IPS DF 6.9 (cell line): ENCODE measurements around the gene EBP.
"Not testable (repeated sequence)": the region's sequence is repeated elsewhere in the genome, so short reads cannot be mapped to it uniquely, and the experiment has no call there.

Experiments used
- DNase-seq: peaks from one replicate; pipeline ENCODE4 v3.0.0-alpha.2; 2013; ENCODE audit warnings: low read depth, low spot score
- H3K27ac ChIP-seq: one replicate; pipeline ENCODE4 v1.5.1; 2013; ENCODE audit warnings: low read length, control low read depth
- H3K27me3 ChIP-seq: 2 replicates; pipeline ENCODE4 v1.6.1; 2013; ENCODE audit warnings: mild to moderate bottlenecking, low read length; ENCODE audit not compliant: control insufficient read depth, insufficient read depth
- H3K36me3 ChIP-seq: 2 replicates; pipeline ENCODE4 v1.6.1; 2013; ENCODE audit warnings: low read length; ENCODE audit not compliant: control insufficient read depth, insufficient read depth
- H3K4me1 ChIP-seq: 2 replicates; pipeline ENCODE4 v1.6.1; 2013; ENCODE audit warnings: low read length; ENCODE audit not compliant: control insufficient read depth, insufficient read depth
- H3K4me3 ChIP-seq: 2 replicates; pipeline ENCODE4 v1.5.1; 2013; ENCODE audit warnings: mild to moderate bottlenecking, low read length
- H3K9me3 ChIP-seq: 2 replicates; pipeline ENCODE4 v1.6.1; 2013; ENCODE audit warnings: low read length, inconsistent platforms; ENCODE audit not compliant: control insufficient read depth, insufficient read depth
- WGBS: extraction: QIAGEN DNeasy Blood & Tissue Kit; methylation state at CpG from one replicate; pipeline ENCODE4 v1.1.7; 2013; ENCODE audit warnings: mixed read lengths, missing lambda C conversion rate; ENCODE audit not compliant: insufficient read length, insufficient coverage; 5-methylcytosine and 5-hydroxymethylcytosine counted together

EBP gene

GRCh38 chrX:48520455-48520854 is 1.2 kb upstream of the EBP start:
- H3K27ac ChIP-seq = no peak overlapping the region
- H3K27me3 ChIP-seq = no peaks in the 10 kb centered on the region
- no CpG with 5 or more reads among the region's 2 CpGs for WGBS
- no peak for DNase-seq
- no peak overlapping the region for H3K4me3 ChIP-seq
- H3K9me3 ChIP-seq = no peaks in the 10 kb centered on the region
- H3K36me3 ChIP-seq = peaks cover 11% of the 10 kb centered on the region; the same call in 1 of the 2 replicates
- peaks cover 2% of the 10 kb centered on the region; the same call in 1 of the 2 replicates for H3K4me1 ChIP-seq

DNA sequence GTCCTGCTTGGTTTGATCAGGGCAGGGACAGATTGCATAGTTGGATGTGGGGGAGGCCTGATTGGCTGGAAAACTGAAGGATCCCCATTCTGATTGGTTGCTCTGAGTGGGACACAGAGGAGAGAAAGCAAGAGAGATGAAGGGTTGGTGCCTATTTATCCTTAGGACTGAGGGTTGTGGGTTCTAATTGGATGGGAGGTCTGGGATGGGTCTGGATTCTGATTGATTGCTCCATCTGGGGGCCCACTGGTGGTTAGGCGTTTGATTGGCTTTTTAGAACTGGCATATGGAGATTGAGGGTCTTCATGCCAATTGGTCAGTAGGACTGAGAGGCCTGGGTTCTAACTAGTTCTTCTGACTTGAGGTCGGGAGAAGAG is 644 bp upstream of the EBP start:
- Histone ChIP-seq H3K27me3 (no peaks in the 10 kb centered on the region), H3K27ac (no peak overlapping the region), H3K9me3 (no peaks in the 10 kb centered on the region), H3K36me3 (peaks cover 11% of the 10 kb centered on the region; the same call in 1 of the 2 replicates), H3K4me1 (peaks cover 2% of the 10 kb centered on the region; the same call in 1 of the 2 replicates), H3K4me3 (no peak overlapping the region; the same call in 1 of the 2 replicates)
- WGBS = no CpG with 5 or more reads among the region's 2 CpGs
- no peak for DNase-seq

DNA sequence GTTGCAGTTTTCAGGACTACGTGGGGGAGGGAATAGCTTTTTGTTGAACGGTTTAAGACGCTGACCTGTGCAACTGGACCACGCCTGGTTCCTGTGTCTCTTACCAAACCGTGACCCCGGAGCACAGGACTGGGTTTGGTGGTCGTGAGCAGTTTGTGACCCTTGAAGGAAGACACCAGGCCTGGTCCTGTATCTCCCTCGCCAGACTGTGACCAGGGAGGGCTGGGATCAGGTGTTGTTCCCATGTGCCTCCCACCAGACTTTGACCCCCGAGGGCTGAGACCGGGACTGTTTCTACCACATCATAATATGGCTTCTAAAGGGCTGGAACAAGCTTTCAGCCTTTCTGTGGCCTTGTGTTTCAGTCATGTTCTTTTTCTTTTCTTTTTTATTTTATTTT is 683 bp downstream of the EBP start:
- no peak overlapping the region for H3K27ac ChIP-seq
- no CpG with 5 or more reads among the region's 10 CpGs for WGBS
- H3K27me3 ChIP-seq = no peaks in the 10 kb centered on the region
- H3K36me3 ChIP-seq = peaks cover 11% of the 10 kb centered on the region; the same call in 1 of the 2 replicates
- DNase-seq = no peak
- H3K4me3 ChIP-seq = peak overlapping the region; percentile 87; the same call in 1 of the 2 replicates
- peaks cover 2% of the 10 kb centered on the region; the same call in 1 of the 2 replicates for H3K4me1 ChIP-seq
- H3K9me3 ChIP-seq = no peaks in the 10 kb centered on the region

DNA sequence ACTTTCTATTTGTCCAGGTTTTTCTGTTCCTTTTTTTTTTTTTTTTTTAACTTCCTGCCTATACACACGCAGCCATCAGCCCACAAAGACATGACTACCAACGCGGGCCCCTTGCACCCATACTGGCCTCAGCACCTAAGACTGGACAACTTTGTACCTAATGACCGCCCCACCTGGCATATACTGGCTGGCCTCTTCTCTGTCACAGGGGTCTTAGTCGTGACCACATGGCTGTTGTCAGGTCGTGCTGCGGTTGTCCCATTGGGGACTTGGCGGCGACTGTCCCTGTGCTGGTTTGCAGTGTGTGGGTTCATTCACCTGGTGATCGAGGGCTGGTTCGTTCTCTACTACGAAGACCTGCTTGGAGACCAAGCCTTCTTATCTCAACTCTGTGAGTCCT is 2.1 kb downstream of the EBP start:
- no peak overlapping the region for H3K4me3 ChIP-seq
- no peaks in the 10 kb centered on the region for H3K9me3 ChIP-seq
- H3K27ac ChIP-seq = no peak overlapping the region
- DNase-seq = no peak
- H3K4me1 ChIP-seq = peaks cover 2% of the 10 kb centered on the region; the same call in 1 of the 2 replicates
- peaks cover 15% of the 10 kb centered on the region; the same call in 1 of the 2 replicates for H3K36me3 ChIP-seq
- no CpG with 5 or more reads among the region's 12 CpGs for WGBS
- H3K27me3 ChIP-seq = no peaks in the 10 kb centered on the region

- no CpG with 5 or more reads among the region's 8 CpGs for WGBS
- H3K27ac ChIP-seq, H3K27me3 ChIP-seq, DNase-seq, H3K4me1 ChIP-seq, H3K9me3 ChIP-seq, H3K4me3 ChIP-seq: not testable (repeated sequence)
- peaks cover 15% of the 10 kb centered on the region; the same call in 1 of the 2 replicates for H3K36me3 ChIP-seq
Measured at GRCh38 chrX:48525853-48526252, 4.2 kb downstream of the EBP start.

DNA sequence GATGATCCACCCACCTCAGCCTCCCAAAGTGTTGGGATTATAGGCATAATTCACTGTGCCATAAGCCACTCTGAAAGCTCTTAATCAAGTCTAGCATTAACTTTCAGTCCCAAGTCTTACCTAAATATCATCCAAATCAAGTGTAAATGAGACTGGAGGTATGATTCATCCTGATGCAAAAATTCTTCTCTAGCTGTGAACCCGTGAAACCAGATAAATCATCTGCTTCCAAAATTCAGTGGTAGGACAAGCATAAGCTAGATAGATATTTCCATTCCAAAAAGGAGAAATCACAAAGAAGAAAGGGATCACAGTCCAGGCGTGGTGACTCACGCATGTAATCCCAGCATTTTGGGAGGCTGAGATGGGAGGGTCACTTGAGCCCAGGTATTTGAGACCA is 9.1 kb downstream of the EBP start:
- no peak overlapping the region for H3K4me3 ChIP-seq
- no peak for DNase-seq
- WGBS = no CpG with 5 or more reads among the region's 3 CpGs
- H3K4me1 ChIP-seq = no peaks in the 10 kb centered on the region
- no peaks in the 10 kb centered on the region for H3K27me3 ChIP-seq
- H3K27ac ChIP-seq = no peak overlapping the region
- H3K36me3 ChIP-seq = peaks cover 9% of the 10 kb centered on the region; the same call in 1 of the 2 replicates
- no peaks in the 10 kb centered on the region for H3K9me3 ChIP-seq

GRCh38 chrX:48531358-48531959 is 9.9 kb downstream of the EBP start:
- no peaks in the 10 kb centered on the region for H3K27me3 ChIP-seq
- no CpG with 5 or more reads among the region's 5 CpGs for WGBS
- DNase-seq = no peak

DNA sequence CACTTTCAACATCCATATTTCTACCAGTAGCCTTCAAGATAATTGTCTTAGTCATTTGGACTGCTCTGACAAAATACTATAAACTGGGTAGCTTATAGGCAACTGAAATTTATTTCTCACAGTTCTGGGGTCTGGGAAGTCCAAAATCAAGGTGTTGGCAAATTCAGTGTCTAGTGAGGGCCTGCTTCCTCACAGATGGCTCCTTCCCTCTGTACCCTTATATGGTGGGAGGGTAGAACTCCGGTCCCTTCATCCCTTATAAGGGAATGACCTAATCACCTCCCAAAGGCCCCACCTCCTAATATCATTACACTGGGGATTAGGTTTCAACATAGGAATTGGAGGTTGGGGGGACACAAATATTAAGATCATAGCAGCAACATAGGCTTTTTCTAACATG is 10.6 kb downstream of the EBP start:
- peaks cover 4% of the 10 kb centered on the region; the same call in 1 of the 2 replicates for H3K36me3 ChIP-seq
- H3K4me1 ChIP-seq = no peaks in the 10 kb centered on the region
- no CpG with 5 or more reads among the region's 1 CpG for WGBS
- no peak overlapping the region for H3K27ac ChIP-seq
- no peaks in the 10 kb centered on the region for H3K9me3 ChIP-seq
- H3K27me3 ChIP-seq = no peaks in the 10 kb centered on the region
- no peak overlapping the region for H3K4me3 ChIP-seq
- no peak for DNase-seq

More at GRCh38 chrX:48531358-48531959, 9.9 kb downstream of the EBP start:
- no peak overlapping the region for H3K4me3 ChIP-seq
- no peak overlapping the region for H3K27ac ChIP-seq
- H3K4me1 ChIP-seq = no peaks in the 10 kb centered on the region
- peaks cover 9% of the 10 kb centered on the region; the same call in 1 of the 2 replicates for H3K36me3 ChIP-seq
- no peaks in the 10 kb centered on the region for H3K9me3 ChIP-seq

DNA sequence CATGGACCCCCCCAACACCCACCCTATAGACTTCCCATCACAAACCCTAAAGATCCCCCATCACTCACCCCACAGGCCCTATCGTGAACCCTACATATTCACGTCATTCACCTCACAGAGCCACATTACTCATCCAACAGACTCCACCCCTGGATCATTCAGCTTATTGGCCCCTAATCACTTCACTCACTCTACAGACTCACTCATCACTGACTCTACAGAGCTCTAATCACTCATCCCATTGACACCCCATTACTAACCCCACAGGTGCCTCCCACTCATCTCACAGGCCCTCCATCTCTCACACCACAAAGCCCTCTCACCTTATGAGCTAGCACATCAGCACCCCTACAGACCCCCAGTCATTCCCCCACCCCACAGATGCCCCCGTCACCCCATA is 11.6 kb downstream of the EBP start:
- no CpG with 5 or more reads among the region's 3 CpGs for WGBS

DNA sequence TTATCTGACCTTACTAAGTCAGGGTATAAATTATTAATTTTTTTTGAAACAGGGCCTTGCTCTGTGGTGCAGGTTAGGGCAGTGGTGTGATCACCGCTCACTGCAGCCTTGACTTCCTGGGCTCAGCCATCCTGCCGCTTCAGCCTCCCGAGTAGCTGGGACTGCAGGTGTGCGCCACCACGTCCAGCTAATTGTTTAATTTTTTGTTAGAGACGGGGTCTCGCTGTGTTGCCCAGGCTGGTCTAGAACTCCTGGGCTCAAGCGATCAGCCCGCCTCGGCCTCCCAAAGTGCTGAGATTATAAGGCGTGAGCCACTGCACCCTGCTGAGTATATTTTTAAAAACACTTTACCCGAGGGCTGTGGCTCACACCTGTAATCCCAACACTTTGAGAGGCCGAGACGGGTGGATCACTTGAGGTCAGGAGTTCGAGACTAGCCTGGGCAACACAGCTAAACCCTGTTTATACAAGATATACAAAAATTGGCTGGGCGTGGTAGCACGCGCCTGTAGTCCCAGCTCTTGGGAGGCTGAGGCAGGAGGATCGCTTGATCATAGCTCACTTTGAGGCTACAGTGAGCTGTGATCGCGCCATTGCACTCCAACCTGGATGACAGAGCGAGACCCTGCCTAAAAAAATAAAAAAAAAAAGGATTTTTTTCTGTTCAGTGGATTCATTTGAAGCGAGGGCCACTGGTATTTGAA is 17.2 kb downstream of the EBP start:
- no peaks in the 10 kb centered on the region for H3K9me3 ChIP-seq
- H3K27ac ChIP-seq = no peak overlapping the region
- DNase-seq = no peak
- peaks cover 1% of the 10 kb centered on the region for H3K4me1 ChIP-seq
- H3K4me3 ChIP-seq = no peak overlapping the region
- no CpG with 5 or more reads among the region's 23 CpGs for WGBS
- no peaks in the 10 kb centered on the region for H3K27me3 ChIP-seq
- no peaks in the 10 kb centered on the region for H3K36me3 ChIP-seq

More for the DNA sequence above, 11.6 kb downstream of the EBP start:
- no peaks in the 10 kb centered on the region for H3K4me1 ChIP-seq
- H3K27ac ChIP-seq = no peak overlapping the region
- H3K4me3 ChIP-seq = no peak overlapping the region
- no peaks in the 10 kb centered on the region for H3K27me3 ChIP-seq
- H3K36me3 ChIP-seq = peaks cover 2% of the 10 kb centered on the region; the same call in 1 of the 2 replicates
- H3K9me3 ChIP-seq = no peaks in the 10 kb centered on the region
- DNase-seq = no peak
